HepG2 (cell line): ENCODE data around the gene HP1BP3. TPM values are rescaled to one million over a fixed set of nuclear protein-coding genes. Genes with fewer than 3 reads are reported as not detected.

ENCODE experiments used
- ARNT2 ChIP-seq: sonication (generic); formaldehyde crosslinking; IDR thresholded peaks from 2 replicates; pipeline ENCODE4 v1.8.0; 2022; ENCODE audit warnings: mild to moderate bottlenecking, low read depth, missing genetic modification reagents, moderate library complexity
- CBFB ChIP-seq: sonication (generic); formaldehyde crosslinking; IDR thresholded peaks from 2 replicates; pipeline ENCODE4 v1.4.0; 2020; ENCODE audit warnings: missing genetic modification reagents
- FOXK1 ChIP-seq: sonication (generic); formaldehyde crosslinking; IDR thresholded peaks from 2 replicates; pipeline ENCODE4 v1.4.0; 2020; ENCODE audit warnings: low read depth, missing genetic modification reagents, borderline replicate concordance
- KAT7 ChIP-seq: IDR thresholded peaks from 2 replicates; pipeline ENCODE4 v1.6.1; 2018; ENCODE audit warnings: borderline replicate concordance, missing compliant biosample characterization
- MBD4 ChIP-seq: IDR thresholded peaks from 2 replicates; pipeline ENCODE4 v1.6.1; 2012; ENCODE audit warnings: low read length, inconsistent platforms, borderline replicate concordance
- NR2F2 ChIP-seq: IDR thresholded peaks from 2 replicates; pipeline ENCODE4 v1.6.1; 2012; ENCODE audit warnings: low read depth, inconsistent platforms, borderline replicate concordance
- PLRG1 ChIP-seq: fragments of 450-650 bp; conservative IDR thresholded peaks from 2 replicates; pipeline ENCODE4 v1.6.1; 2016
- POLR2A ChIP-seq, 2 experiments: IDR thresholded peaks; 2 replicates each; pipeline ENCODE4 v1.6.1; 2011; ENCODE audit warnings: low read depth in 2 of 2, low read length in 2 of 2, mild to moderate bottlenecking in 1 of 2, moderate library complexity in 1 of 2; ENCODE audit not compliant: insufficient read depth in 1 of 2
- ZMYM2 ChIP-seq: sonication (generic); formaldehyde crosslinking; IDR thresholded peaks from 2 replicates; pipeline ENCODE4 v1.8.0; 2022; ENCODE audit warnings: mild to moderate bottlenecking, missing genetic modification reagents
- ZNF142 ChIP-seq: sonication (generic); formaldehyde crosslinking; IDR thresholded peaks from 2 replicates; pipeline ENCODE4 v1.4.0; 2020; ENCODE audit warnings: missing genetic modification reagents
- ZNF225 ChIP-seq: sonication (generic); formaldehyde crosslinking; IDR thresholded peaks from 2 replicates; pipeline ENCODE4 v1.4.0; 2020; ENCODE audit warnings: mild to moderate bottlenecking, missing genetic modification reagents
- ZNF335 ChIP-seq: sonication (generic); formaldehyde crosslinking; IDR thresholded peaks from 2 replicates; pipeline ENCODE4 v1.4.0; 2020; ENCODE audit warnings: missing genetic modification reagents
- ZNF362 ChIP-seq: sonication (generic); formaldehyde crosslinking; IDR thresholded peaks from 2 replicates; pipeline ENCODE4 v1.4.0; 2020; ENCODE audit warnings: missing genetic modification reagents, mild to moderate bottlenecking, borderline replicate concordance
- ZNF570 ChIP-seq: sonication (generic); formaldehyde crosslinking; IDR thresholded peaks from 2 replicates; pipeline ENCODE4 v1.4.0; 2020; ENCODE audit warnings: mild to moderate bottlenecking, missing genetic modification reagents, borderline replicate concordance
- ZNF598 ChIP-seq: sonication (generic); formaldehyde crosslinking; IDR thresholded peaks from 2 replicates; pipeline ENCODE4 v1.5.1; 2020; ENCODE audit warnings: mild to moderate bottlenecking, missing genetic modification reagents, borderline replicate concordance
- polyA plus RNA-seq, 8 experiments: library from polyadenylated mRNA; depleted of rRNA in 3 of 8; stranded (reverse) in 7 of 8; unstranded in 1 of 8; fragments of >200 nt; fragmentation: Illumina TruSeq in 4 of 8; extraction: Trizol in 4 of 8; gene quantifications; 2 replicates each; pipeline versions ENCODE4 v1.2.1 to v1.2.3, GENCODE V29; 2011 to 2016; ENCODE audit warnings: low read depth in 4 of 8, missing spikeins in 1 of 8, mixed read lengths in 1 of 8; ENCODE audit not compliant: insufficient read depth in 1 of 8
- total RNA-seq, 5 experiments: library from RNA; depleted of rRNA; stranded (reverse); fragments of >200 nt; fragmentation: Illumina TruSeq; extraction: Trizol; gene quantifications; 2 replicates each; pipeline ENCODE4 v1.2.3, GENCODE V29; 2016; ENCODE audit warnings: low read depth in 1 of 5
- TF ChIP-seq, protein P1 (sequence below): sonication (generic); formaldehyde crosslinking; IDR thresholded peaks from 2 replicates; pipeline ENCODE4 v1.9.0; 2022; ENCODE audit warnings: missing genetic modification reagents, mild to moderate bottlenecking, borderline replicate concordance
- TF ChIP-seq, protein P2 (sequence below): sonication (generic); formaldehyde crosslinking; IDR thresholded peaks from 2 replicates; pipeline ENCODE4 v1.4.0; 2020; ENCODE audit warnings: missing genetic modification reagents
- TF ChIP-seq, protein P3 (sequence below): sonication (generic); formaldehyde crosslinking; IDR thresholded peaks from 2 replicates; pipeline ENCODE4 v1.4.0; 2020; ENCODE audit warnings: missing genetic modification reagents

Gene HP1BP3
- total and polyA plus RNA-seq, 2 of the 13 experiments (the other 11 are each of a cell fraction or from before 2014, with no cell fraction given): 98.5 to 137 TPM

- peak; percentile 68; the same call in 1 of the 2 replicates for TF ChIP-seq FOXK1 (CRISPR knock-in tag)
- TF ChIP-seq, protein P1, sequence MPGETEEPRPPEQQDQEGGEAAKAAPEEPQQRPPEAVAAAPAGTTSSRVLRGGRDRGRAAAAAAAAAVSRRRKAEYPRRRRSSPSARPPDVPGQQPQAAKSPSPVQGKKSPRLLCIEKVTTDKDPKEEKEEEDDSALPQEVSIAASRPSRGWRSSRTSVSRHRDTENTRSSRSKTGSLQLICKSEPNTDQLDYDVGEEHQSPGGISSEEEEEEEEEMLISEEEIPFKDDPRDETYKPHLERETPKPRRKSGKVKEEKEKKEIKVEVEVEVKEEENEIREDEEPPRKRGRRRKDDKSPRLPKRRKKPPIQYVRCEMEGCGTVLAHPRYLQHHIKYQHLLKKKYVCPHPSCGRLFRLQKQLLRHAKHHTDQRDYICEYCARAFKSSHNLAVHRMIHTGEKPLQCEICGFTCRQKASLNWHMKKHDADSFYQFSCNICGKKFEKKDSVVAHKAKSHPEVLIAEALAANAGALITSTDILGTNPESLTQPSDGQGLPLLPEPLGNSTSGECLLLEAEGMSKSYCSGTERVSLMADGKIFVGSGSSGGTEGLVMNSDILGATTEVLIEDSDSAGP (CRISPR knock-in tag): peak; percentile 89
- no peak for TF ChIP-seq ZNF362 (CRISPR knock-in tag)
- TF ChIP-seq ZNF335 (CRISPR knock-in tag): no peak
- TF ChIP-seq MBD4: no peak
- TF ChIP-seq, protein P2, sequence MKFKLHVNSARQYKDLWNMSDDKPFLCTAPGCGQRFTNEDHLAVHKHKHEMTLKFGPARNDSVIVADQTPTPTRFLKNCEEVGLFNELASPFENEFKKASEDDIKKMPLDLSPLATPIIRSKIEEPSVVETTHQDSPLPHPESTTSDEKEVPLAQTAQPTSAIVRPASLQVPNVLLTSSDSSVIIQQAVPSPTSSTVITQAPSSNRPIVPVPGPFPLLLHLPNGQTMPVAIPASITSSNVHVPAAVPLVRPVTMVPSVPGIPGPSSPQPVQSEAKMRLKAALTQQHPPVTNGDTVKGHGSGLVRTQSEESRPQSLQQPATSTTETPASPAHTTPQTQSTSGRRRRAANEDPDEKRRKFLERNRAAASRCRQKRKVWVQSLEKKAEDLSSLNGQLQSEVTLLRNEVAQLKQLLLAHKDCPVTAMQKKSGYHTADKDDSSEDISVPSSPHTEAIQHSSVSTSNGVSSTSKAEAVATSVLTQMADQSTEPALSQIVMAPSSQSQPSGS (CRISPR knock-in tag): peak; percentile 54; the same call in 1 of the 2 replicates
- TF ChIP-seq POLR2A (IDR thresholded peaks at IDR 0.05; ENCODE audit: insufficient read depth in 1 of 2, low read depth in 2 of 2, low read length in 2 of 2): peak; percentile 67 to 86
- peak; percentile 83 for TF ChIP-seq ZNF142 (CRISPR knock-in tag)
- TF ChIP-seq PLRG1: no peak
- TF ChIP-seq NR2F2: no peak
- no peak for TF ChIP-seq ZNF225
- TF ChIP-seq, protein P3, sequence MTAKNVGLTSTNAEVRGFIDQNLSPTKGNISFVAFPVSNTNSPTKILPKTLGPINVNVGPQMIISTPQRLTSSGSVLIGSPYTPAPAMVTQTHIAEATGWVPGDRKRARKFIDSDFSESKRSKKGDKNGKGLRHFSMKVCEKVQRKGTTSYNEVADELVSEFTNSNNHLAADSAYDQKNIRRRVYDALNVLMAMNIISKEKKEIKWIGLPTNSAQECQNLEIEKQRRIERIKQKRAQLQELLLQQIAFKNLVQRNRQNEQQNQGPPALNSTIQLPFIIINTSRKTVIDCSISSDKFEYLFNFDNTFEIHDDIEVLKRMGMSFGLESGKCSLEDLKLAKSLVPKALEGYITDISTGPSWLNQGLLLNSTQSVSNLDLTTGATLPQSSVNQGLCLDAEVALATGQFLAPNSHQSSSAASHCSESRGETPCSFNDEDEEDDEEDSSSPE: peak; percentile 71
- peak; percentile 83; the same call in 1 of the 2 replicates for TF ChIP-seq CBFB (CRISPR knock-in tag)
- TF ChIP-seq KAT7 (CRISPR knock-in tag): peak; percentile 91
- TF ChIP-seq ZNF570 (CRISPR knock-in tag): no peak
- TF ChIP-seq ZNF598 (CRISPR knock-in tag): peak; percentile 93; the same call in 1 of the 2 replicates
- 0 out of 2 replicates have a peak, but pooled peaks have one; percentile 35 for TF ChIP-seq ZMYM2
- peak; percentile 81; the same call in 1 of the 2 replicates for TF ChIP-seq ARNT2 (CRISPR knock-in tag)
Observed at GRCh38 chr1:20786253-20787028, 666 bp downstream of the HP1BP3 start (continued).
